Retinal pigment epithelial cell (primary cell): Measurements from ENCODE around the gene FNDC10.
A peak's percentile ranks its signal among the peaks of the same experiment; 100 is the strongest.
"Not testable (repeated sequence)": the region's sequence is repeated elsewhere in the genome, so short reads cannot be mapped to it uniquely, and the experiment has no call there.

Experiments used
- DNase-seq: peaks from one replicate; pipeline ENCODE4 v3.0.0-alpha.2; 2010; ENCODE audit warnings: low read depth
- H3K4me3 ChIP-seq: 2 replicates; pipeline ENCODE4 v1.5.1; 2011; ENCODE audit warnings: mild to moderate bottlenecking, low read length, control low read depth, moderate library complexity
- CTCF ChIP-seq: conservative IDR thresholded peaks from 2 replicates; pipeline ENCODE4 v1.5.1; 2011; ENCODE audit warnings: low read depth, low read length, control low read depth, inconsistent platforms

FNDC10 gene

GRCh38 chr1:1598051-1598719 lies 1.8 kb downstream of the FNDC10 start:
- TF ChIP-seq CTCF, result no peak
- DNase-seq, result no peak

DNA sequence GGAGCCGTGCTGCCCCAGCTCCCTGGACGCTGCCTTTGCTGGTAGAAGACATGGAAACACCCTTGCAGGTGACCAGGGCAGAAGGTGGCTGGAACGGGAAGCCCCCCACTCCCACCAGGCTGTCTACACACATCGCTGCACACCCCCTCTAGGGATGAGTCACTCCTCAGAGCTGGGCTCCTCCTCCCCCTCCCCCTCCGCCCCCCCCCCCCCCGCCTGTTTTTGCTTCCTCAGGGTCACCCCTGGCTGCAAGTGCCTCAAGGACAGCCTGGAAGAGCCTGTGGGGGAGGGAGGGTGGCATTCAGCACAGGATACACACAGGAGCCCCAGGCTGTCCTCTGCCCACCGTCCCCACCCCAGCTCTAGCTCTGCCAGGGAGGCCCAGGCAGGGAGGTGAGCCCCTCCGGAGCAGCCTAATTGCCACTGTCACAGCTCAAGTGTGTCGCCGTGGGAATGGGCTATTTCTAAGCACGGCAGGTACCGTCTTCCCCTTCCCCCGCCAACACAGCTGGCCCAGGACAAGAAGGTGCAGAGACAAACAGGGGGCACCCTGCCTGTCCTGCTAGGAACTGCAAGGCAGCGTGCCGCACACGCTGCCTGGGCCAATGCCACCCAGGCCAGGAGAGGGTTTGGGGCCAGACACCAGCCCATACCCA lies 2.5 kb downstream of the FNDC10 start:
- no peak for DNase-seq
- TF ChIP-seq CTCF, result peak; percentile 53

More at GRCh38 chr1:1598051-1598719, 1.8 kb downstream of the FNDC10 start:
- H3K4me3 ChIP-seq, result no peak overlapping the region

DNA sequence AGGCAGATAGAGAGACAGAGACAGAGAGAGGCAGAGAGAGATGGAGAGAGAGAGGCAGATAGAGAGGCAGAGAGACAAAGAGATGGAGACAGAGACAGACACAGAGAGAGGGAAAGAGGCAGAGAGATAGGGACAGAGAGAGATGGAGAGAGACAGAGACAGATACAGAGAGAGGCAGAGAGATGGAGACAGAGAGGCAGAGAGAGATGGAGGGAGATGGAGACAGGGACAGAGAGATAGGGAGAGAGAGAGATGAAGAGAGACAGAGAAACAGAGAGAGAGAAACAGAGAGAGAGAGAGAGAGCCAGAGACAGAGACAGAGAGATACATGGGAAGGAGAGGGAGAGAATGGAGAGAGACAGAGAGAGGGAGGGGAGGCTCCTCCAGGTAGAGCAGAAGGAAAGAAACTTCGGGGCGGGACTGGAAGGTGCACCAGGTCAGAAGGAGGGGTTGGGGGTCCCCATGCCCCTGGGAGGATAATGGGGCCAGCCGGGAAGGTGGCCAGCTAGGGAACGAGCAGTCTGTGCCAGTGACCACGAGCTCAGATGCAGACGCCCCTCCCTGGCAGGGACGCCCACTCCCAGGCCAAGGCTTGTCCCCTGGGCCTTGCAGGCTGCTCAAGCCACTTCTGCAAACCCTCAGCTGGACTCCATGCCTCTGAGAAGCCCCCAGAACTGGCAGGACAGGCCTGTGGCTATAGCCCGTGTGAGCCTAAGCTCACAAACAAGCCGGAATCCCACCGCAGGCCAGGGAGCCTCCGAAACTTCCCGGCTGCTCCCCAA lies 3.3 kb downstream of the FNDC10 start:
- TF ChIP-seq CTCF, result no peak
- no peak overlapping the region for H3K4me3 ChIP-seq
- DNase-seq, result no peak

More for the DNA sequence above, 2.5 kb downstream of the FNDC10 start:
- H3K4me3 ChIP-seq, result no peak overlapping the region

DNA sequence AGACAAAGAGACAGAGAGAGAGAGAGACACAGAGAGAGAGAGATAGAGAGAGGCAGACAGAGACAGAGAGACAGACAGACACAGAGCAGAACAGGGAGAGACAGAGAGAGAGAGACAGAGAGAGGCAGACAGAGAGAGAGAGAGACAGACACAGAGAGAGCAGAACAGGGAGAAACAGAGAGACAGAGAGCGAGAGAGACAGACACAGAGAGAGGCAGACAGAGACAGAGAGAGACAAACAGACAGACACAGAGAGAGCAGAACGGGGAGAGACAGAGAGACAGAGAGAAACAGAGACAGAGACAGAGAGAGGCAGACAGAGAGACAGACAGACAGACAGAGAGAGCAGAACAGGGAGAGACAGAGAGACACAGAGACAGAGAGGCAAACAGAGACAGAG lies 4.6 kb downstream of the FNDC10 start:
- not testable (repeated sequence) for DNase-seq, H3K4me3 ChIP-seq

GRCh38 chr1:1594602-1595260 lies 5.2 kb downstream of the FNDC10 start:
- H3K4me3 ChIP-seq, result no peak overlapping the region
- no peak for TF ChIP-seq CTCF
- no peak for DNase-seq

DNA sequence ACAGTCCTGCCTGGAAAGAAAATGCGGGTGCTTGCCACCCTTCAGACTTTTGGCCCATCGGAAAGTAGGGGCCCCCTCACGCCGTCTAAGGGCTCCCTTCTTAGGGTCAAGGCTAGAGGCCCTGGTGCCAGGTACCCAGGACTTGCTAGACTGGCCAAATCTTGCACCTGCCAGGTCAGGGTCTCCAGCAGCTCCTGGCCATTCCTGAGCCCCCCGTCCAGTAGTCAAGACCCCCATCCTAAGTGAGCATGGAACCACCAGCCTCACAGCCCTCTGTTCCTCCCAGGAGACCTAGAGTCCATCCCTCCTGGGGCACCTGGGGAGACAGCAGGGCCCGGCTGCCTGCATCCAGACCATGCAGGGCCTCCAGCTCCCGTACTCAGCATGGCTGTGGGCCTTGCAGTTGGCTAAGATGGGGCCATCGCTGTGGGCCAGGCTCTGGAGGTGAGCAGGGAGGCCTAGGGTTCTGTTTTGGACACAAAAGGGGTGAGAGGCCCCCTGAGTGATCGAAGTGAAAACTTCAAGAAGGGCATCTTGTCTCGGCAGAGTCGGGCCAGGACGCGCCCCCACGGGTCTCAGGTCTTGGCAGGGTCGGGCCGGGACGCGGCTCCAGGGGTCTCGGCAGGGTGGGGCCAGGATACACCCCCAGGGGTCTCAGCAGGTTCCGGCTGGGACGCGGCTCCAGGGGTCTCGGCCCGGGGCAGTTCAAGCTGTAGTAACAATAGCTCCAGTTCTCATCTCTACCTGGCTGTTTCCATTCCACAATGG lies 5.9 kb downstream of the FNDC10 start:
- DNase-seq, result no peak
- no peak for TF ChIP-seq CTCF
- no peak overlapping the region for H3K4me3 ChIP-seq
